RWPE2 (cell line): ENCODE data around the gene CRABP2.
A peak's percentile ranks its signal among the peaks of the same experiment; 100 is the strongest.

Source experiments
- ATAC-seq: fragments of 200-7000 bp; cut with Tn5 transposase; 3 replicates; pipeline ENCODE4 v1.9.1; 2021; ENCODE audit warnings: low read depth
- DNase-seq: peaks from one replicate; pipeline ENCODE4 v3.0.0-alpha.2; 2020; ENCODE audit warnings: low spot score
- H3K27ac ChIP-seq: fragments of 450-650 bp; 2 replicates; pipeline ENCODE4 v1.5.1; 2017; ENCODE audit warnings: mild to moderate bottlenecking; ENCODE audit not compliant: poor library complexity, severe bottlenecking
- H3K27me3 ChIP-seq: fragments of 250-450 bp; sonication (Bioruptor Pico); 2 replicates; pipeline ENCODE4 v1.5.1; 2021; ENCODE audit warnings: mild to moderate bottlenecking, moderate library complexity; ENCODE audit not compliant: insufficient read depth, poor library complexity, severe bottlenecking
- H3K36me3 ChIP-seq: fragments of 250-450 bp; sonication (Bioruptor Pico); 2 replicates; pipeline ENCODE4 v1.5.1; 2020; ENCODE audit warnings: low read depth, mild to moderate bottlenecking, moderate library complexity
- H3K4me1 ChIP-seq: fragments of 250-450 bp; sonication (Bioruptor Pico); 2 replicates; pipeline ENCODE4 v1.5.1; 2021; ENCODE audit warnings: mild to moderate bottlenecking, moderate library complexity; ENCODE audit not compliant: insufficient read depth, poor library complexity, severe bottlenecking
- H3K4me3 ChIP-seq: fragments of 250-450 bp; sonication (Bioruptor Pico); 2 replicates; pipeline ENCODE4 v1.5.1; 2021; ENCODE audit warnings: mild to moderate bottlenecking, moderate library complexity; ENCODE audit not compliant: severe bottlenecking
- H3K9me3 ChIP-seq: fragments of 250-450 bp; sonication (Bioruptor Pico); 2 replicates; pipeline ENCODE4 v1.5.1; 2021; ENCODE audit warnings: mild to moderate bottlenecking, moderate library complexity; ENCODE audit not compliant: severe bottlenecking
- CTCF ChIP-seq: fragments of 450-650 bp; IDR thresholded peaks from one replicate; pipeline ENCODE4 v1.5.1; 2017; ENCODE audit warnings: mild to moderate bottlenecking, moderate library complexity; ENCODE audit not compliant: poor library complexity, severe bottlenecking

CRABP2 gene

DNA sequence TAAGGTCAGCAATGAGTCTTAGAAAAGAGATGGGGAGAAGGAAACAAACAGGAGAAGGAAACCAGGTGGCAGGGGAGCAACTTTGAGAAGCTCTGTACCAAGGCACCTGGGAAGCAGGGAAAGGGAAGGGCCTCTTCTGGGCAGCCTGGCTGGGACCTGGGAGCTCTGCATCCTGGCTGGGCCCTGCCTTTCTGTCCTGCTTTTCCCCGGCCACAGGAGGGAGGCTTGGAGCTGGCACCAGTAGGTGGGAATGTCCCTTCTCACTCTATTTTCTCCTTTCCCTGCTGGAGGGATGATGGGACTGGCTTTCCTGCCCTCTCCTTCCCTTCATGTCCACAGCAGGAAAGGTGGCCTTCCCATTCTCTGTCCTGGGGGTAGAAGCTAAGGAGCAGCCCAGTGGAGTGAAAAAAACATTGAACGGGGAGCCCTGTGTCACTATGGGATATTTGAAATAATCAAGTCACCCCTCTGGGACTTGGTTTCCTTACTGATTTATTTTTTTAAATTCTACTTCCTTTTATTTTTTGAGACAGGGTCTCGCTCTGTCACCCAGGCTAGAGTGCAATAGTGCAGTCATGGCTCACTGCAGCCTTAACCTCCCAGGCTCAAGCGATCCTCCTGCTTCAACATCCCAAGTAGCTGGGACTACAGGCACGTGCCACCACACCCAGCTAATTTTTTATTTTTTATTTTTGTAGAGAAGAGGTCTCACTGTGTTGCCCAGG is 23.1 kb downstream of the CRABP2 start:
- Histone ChIP-seq H3K36me3 (no peaks in the 10 kb centered on the region), H3K27me3 (peaks cover 17% of the 10 kb centered on the region)
- DNase-seq: no peak

DNA sequence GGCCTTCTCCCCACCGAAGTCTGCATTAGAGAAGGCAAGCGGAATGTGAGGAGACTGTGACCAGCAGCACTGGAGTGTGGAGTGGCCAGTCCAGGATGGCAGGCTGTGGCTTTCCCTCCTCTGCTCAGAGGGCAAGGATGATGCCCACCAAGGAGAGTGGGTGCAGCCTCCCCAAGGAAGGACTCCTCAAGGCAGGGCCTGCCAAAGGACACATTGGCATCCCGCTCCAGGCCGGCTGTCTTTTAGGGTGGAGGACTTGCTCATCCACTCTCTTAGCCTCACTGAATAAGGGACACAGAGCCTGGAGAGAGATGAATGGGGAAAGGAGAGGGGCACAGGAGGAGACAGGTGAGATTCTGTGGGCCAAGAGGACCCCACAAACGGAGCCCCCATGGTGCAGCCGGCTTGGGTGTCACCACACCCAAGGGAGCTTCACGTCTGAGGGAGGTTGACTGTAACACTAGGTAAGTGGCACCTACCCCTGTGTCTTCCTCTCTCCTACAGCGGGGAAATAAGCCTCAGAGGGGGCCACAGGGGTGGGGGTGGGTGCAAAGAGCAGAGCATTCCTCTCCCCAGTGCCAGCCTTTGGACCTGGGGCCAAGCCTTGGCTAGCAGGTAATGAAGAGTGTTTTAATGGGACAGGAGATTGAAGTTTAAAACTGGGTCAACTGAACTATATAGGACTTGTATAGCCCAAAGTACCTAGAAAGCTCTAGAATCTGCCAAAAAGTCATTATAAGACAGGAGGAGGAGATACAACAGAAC is 24.0 kb downstream of the CRABP2 start:
- Histone ChIP-seq H3K27me3 (peaks cover 25% of the 10 kb centered on the region), H3K9me3 (no peaks in the 10 kb centered on the region), H3K27ac (no peak overlapping the region), H3K4me1 (peaks cover 21% of the 10 kb centered on the region), H3K4me3 (no peak overlapping the region), H3K36me3 (no peaks in the 10 kb centered on the region)
- ATAC-seq: no peak
- DNase-seq: no peak
- no peak for TF ChIP-seq CTCF

More for the DNA sequence above, 23.1 kb downstream of the CRABP2 start:
- TF ChIP-seq CTCF: no peak
- Histone ChIP-seq H3K9me3 (no peaks in the 10 kb centered on the region), H3K4me1 (peaks cover 26% of the 10 kb centered on the region), H3K27ac (no peak overlapping the region), H3K4me3 (no peak overlapping the region)
- no peak for ATAC-seq

GRCh38 chr1:156680056-156680455 is 25.3 kb downstream of the CRABP2 start:
- Histone ChIP-seq H3K4me3 (no peak overlapping the region), H3K27ac (no peak overlapping the region), H3K27me3 (peaks cover 30% of the 10 kb centered on the region), H3K4me1 (peaks cover 15% of the 10 kb centered on the region), H3K9me3 (no peaks in the 10 kb centered on the region), H3K36me3 (no peaks in the 10 kb centered on the region)
- DNase-seq: no peak
- no peak for TF ChIP-seq CTCF
- ATAC-seq: no peak

DNA sequence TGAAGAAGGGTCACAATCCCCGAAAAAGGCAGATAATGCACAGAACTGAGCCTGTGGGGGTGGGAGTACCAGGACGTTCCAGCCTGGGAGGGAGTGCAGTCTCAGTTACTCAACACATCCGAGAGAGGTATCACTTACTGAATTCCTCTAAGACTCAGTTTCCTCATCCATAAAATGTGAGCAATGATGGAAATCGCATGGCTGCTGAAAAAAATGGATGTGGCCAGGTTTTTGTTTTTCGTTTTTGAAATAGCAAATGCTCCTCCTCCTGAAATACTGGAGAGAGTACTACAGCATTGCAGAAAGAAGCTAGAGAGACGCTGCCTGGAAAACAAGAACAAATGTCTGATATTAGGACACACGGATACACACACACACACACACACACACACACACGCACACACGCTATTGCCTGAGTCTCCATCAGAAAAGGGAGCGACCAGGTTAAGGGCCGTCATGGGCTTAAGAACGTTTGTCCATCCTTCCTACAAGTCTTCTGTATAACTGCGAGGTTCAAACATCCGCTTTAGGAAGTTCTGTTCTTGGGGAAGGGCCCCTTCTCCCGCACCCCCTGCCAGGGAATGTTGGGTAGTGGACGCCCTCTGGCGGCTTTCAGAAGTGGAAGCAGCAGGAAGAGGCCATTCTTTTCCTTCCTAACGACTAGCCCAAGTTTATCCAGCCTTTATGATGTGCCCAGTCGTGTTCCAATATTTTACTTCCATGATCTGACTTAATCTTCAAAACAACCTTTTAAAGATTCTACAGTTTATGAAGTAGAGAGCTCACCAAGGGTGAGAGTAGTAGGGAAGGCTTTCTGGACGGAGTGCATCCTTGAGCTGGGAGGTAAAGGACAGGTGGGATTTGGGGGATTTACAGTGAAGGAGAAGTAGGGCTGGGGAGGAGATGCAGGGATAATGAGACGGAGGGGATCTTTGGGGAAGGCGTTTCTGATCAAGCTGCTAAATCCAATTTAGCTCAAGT is 27.5 kb downstream of the CRABP2 start:
- H3K9me3 ChIP-seq: no peaks in the 10 kb centered on the region
- peaks cover 30% of the 10 kb centered on the region for H3K27me3 ChIP-seq
- peak; percentile 91 for TF ChIP-seq CTCF
- H3K27ac ChIP-seq: no peak overlapping the region
- peaks cover 6% of the 10 kb centered on the region for H3K4me1 ChIP-seq
- H3K4me3 ChIP-seq: no peak overlapping the region
- DNase-seq: no peak
- peak; percentile 54 for ATAC-seq
- H3K36me3 ChIP-seq: no peaks in the 10 kb centered on the region
